ENCODE data around the gene C11orf52. TPM values are rescaled to one million over a fixed set of nuclear protein-coding genes. Genes with fewer than 3 reads are reported as not detected.

Gene C11orf52
- total RNA-seq, 1 experiment from 2014 or later = 2.0 TPM

DNA sequence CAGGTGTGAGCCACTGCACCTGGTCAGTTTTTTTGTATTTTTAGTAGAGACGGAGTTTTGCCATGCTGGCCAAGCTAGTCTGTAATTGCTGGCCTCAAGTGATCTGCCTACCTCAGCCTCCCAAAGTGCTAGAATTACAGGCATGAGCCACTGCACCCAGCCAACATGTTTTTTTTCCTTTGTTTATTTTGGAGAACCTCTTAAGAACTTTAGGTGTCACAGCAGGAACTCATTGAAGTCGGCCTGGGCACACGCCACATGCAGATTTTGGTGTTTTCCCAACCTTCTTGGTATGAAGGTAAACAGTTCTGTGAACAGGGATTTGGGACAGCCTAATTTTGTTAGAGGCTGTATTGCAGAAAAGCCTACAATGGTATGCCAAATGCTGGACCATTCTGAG lies 27.8 kb downstream of the C11orf52 start:
- no peaks in the 10 kb centered on the region for H3K36me3 Mint-ChIP-seq (ENCODE audit: insufficient read depth, unreplicated experiment)
- TF ChIP-seq, protein P1, sequence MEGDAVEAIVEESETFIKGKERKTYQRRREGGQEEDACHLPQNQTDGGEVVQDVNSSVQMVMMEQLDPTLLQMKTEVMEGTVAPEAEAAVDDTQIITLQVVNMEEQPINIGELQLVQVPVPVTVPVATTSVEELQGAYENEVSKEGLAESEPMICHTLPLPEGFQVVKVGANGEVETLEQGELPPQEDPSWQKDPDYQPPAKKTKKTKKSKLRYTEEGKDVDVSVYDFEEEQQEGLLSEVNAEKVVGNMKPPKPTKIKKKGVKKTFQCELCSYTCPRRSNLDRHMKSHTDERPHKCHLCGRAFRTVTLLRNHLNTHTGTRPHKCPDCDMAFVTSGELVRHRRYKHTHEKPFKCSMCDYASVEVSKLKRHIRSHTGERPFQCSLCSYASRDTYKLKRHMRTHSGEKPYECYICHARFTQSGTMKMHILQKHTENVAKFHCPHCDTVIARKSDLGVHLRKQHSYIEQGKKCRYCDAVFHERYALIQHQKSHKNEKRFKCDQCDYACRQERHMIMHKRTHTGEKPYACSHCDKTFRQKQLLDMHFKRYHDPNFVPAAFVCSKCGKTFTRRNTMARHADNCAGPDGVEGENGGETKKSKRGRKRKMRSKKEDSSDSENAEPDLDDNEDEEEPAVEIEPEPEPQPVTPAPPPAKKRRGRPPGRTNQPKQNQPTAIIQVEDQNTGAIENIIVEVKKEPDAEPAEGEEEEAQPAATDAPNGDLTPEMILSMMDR (IDR thresholded peaks at IDR 0.05; ENCODE audit: unreplicated experiment) = no peak
- H3K27ac Mint-ChIP-seq (ENCODE audit: low read depth, unreplicated experiment) = peak overlapping the region; percentile 85
- peak overlapping the region; percentile 10 for H3K4me3 Mint-ChIP-seq (ENCODE audit: unreplicated experiment)
- no TSS peak for BruUV-seq (replicated peaks)
- H3K9me3 Mint-ChIP-seq (ENCODE audit: unreplicated experiment) = no peaks in the 10 kb centered on the region
- ChIA-PET CTCF (interaction anchor here (0.5 to 21.3 kb wide), 2 partner anchors 35 to 69 kb away, joined by 3 to 564 read pairs; no protein-coding TSS in a partner anchor), POLR2A (interaction anchor here (1.3 to 21.8 kb wide), 4 partner anchors 8 to 32 kb away, joined by 3 to 513 read pairs (median 123); no protein-coding TSS in a partner anchor)
- peak; percentile 62 for DNase-seq (ENCODE audit: unreplicated experiment)
- peaks cover 42% of the 10 kb centered on the region for H3K4me1 Mint-ChIP-seq (ENCODE audit: insufficient read depth, unreplicated experiment)
- no peaks in the 10 kb centered on the region for H3K27me3 Mint-ChIP-seq (ENCODE audit: insufficient read depth, unreplicated experiment)
- intact Hi-C loops (cut with micrococcal nuclease) = no loop called here

DNA sequence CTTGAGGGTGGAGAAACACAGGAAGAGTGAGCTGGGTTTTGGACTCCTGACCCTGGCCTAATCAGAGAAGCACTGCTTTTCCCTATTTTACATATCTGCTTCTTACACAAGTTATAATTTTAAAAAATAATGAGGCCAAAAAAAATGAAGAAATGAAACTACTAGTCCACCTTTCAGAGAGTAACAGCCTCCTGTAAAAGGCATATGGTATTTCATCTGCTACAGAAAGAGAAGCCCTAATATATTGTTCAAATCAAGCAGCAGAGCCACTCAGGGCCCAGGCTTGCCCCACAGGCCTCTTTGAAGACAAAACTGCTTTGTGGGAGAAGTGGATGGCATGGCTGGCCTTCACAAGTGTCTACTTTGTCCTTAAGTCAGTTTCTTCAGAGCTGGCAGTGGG lies 28.4 kb downstream of the C11orf52 start:
- Mint-ChIP-seq H3K27ac (ENCODE audit: low read depth, unreplicated experiment) (peak overlapping the region; percentile 85), H3K36me3 (ENCODE audit: insufficient read depth, unreplicated experiment) (no peaks in the 10 kb centered on the region)
- POLR2A ChIA-PET = interaction anchor here (1.3 to 14.3 kb wide), 3 partner anchors 9 to 13 kb away, joined by 3 to 239 read pairs (median 7); no protein-coding TSS in a partner anchor

GRCh38 chr11:111949519-111950426 lies 31.1 kb downstream of the C11orf52 start:
- H3K9me3 Mint-ChIP-seq (ENCODE audit: unreplicated experiment) = no peaks in the 10 kb centered on the region

More for the DNA sequence above, 28.4 kb downstream of the C11orf52 start:
- Mint-ChIP-seq H3K4me3 (ENCODE audit: unreplicated experiment) (no peak overlapping the region), H3K27me3 (ENCODE audit: insufficient read depth, unreplicated experiment) (no peaks in the 10 kb centered on the region), H3K4me1 (ENCODE audit: insufficient read depth, unreplicated experiment) (peaks cover 36% of the 10 kb centered on the region), H3K9me3 (ENCODE audit: unreplicated experiment) (no peaks in the 10 kb centered on the region)
- no TSS peak for BruUV-seq (replicated peaks)
- TF ChIP-seq, protein P1 (IDR thresholded peaks at IDR 0.05; ENCODE audit: unreplicated experiment) = no peak
- DNase-seq (ENCODE audit: unreplicated experiment) = no peak
- CTCF ChIA-PET = interaction anchor here (0.5 to 1.2 kb wide), 3 partner anchors 13 to 69 kb away, joined by 3 to 4 read pairs (median 3); no protein-coding TSS in a partner anchor
- intact Hi-C loops (cut with micrococcal nuclease) = no loop called here

More at GRCh38 chr11:111949519-111950426, 31.1 kb downstream of the C11orf52 start:
- no TSS peak for BruUV-seq (replicated peaks)
- intact Hi-C loops (cut with micrococcal nuclease) = no loop called here
- no peak overlapping the region for H3K4me3 Mint-ChIP-seq (ENCODE audit: unreplicated experiment)
- TF ChIP-seq, protein P1 (IDR thresholded peaks at IDR 0.05; ENCODE audit: unreplicated experiment) = no peak
- ChIA-PET POLR2A (interaction anchor here (0.8 to 2.0 kb wide), 4 partner anchors 11 to 25 kb away, joined by 4 to 13 read pairs (median 5); no protein-coding TSS in a partner anchor), CTCF (no interaction called here)
- no peak for DNase-seq (ENCODE audit: unreplicated experiment)
- H3K27ac Mint-ChIP-seq (ENCODE audit: low read depth, unreplicated experiment) = no peak overlapping the region
- no peaks in the 10 kb centered on the region for H3K36me3 Mint-ChIP-seq (ENCODE audit: insufficient read depth, unreplicated experiment)
- no peaks in the 10 kb centered on the region for H3K27me3 Mint-ChIP-seq (ENCODE audit: insufficient read depth, unreplicated experiment)
- peaks cover 23% of the 10 kb centered on the region for H3K4me1 Mint-ChIP-seq (ENCODE audit: insufficient read depth, unreplicated experiment)
